Prostate gland (tissue), 2 donors: ENCODE measurements around the gene ABCG5. TPM values are rescaled to one million over a fixed set of nuclear protein-coding genes. Genes with fewer than 3 reads are reported as not detected.

Experiments
- DNase-seq: peaks from one replicate; pipeline ENCODE4 v3.0.0-alpha.2; 2019; ENCODE audit warnings: low spot score
- H3K27ac ChIP-seq, 2 donors: fragments of 200-600 bp; sonication (generic); 2 replicates each; pipeline ENCODE4 v1.5.1; 2017 to 2019
- H3K27me3 ChIP-seq: fragments of 200-600 bp; sonication (generic); replicated peaks from 2 replicates; pipeline ENCODE4 v1.5.1; 2019; ENCODE audit not compliant: insufficient read depth
- H3K36me3 ChIP-seq, 2 donors: fragments of 200-600 bp; sonication (generic); 1 replicate in 1 of 2; 2 replicates in 1 of 2; pipeline versions ENCODE4 v1.5.1 to v1.8.1; 2017 to 2019
- H3K4me1 ChIP-seq: fragments of 200-600 bp; sonication (generic); replicated peaks from 2 replicates; pipeline ENCODE4 v1.5.1; 2019
- H3K4me3 ChIP-seq, 2 donors: fragments of 200-600 bp; sonication (generic); 2 replicates each; pipeline ENCODE4 v1.5.1; 2017 to 2019
- H3K9me3 ChIP-seq: fragments of 200-600 bp; sonication (generic); 2 replicates; pipeline ENCODE4 v1.5.1; 2017
- POLR2A ChIP-seq: fragments of 450-650 bp; IDR thresholded peaks from one replicate; pipeline ENCODE4 v1.6.1; 2016; ENCODE audit warnings: antibody characterized with exemption, mild to moderate bottlenecking
- POLR2AphosphoS5 ChIP-seq: sonication (generic); formaldehyde crosslinking; IDR thresholded peaks from one replicate; pipeline ENCODE4 v1.6.1; 2017; ENCODE audit warnings: antibody characterized with exemption
- WGBS: methylation state at CpG from one replicate; pipeline ENCODE4 v1.1.5; 2018; 5-methylcytosine and 5-hydroxymethylcytosine counted together
- intact Hi-C: fragments of 100-400 bp; cut with DNase I; formaldehyde crosslinking; loops from one replicate; pipeline ENCODE4 v1.14.2; 2022
- total RNA-seq, 2 donors: library from RNA; depleted of rRNA; stranded (reverse); fragments of >200 nt; gene quantifications; one replicate each; pipeline ENCODE4 v1.1.0, GENCODE V29; 2016
- TF ChIP-seq, protein P1 (sequence below), 4 experiments: fragments of 200-600 bp in 2 of 4; fragments of 450-650 bp in 2 of 4; sonication (generic) in 2 of 4; IDR thresholded peaks; 1 replicate in 3 of 4; 2 replicates in 1 of 4; pipeline ENCODE4 v1.5.1; 2016 to 2019; ENCODE audit warnings: antibody characterized with exemption in 4 of 4, mild to moderate bottlenecking in 2 of 4, moderate library complexity in 2 of 4

ABCG5 gene
- total RNA-seq, 2 donors from 2014 or later = not detected

DNA sequence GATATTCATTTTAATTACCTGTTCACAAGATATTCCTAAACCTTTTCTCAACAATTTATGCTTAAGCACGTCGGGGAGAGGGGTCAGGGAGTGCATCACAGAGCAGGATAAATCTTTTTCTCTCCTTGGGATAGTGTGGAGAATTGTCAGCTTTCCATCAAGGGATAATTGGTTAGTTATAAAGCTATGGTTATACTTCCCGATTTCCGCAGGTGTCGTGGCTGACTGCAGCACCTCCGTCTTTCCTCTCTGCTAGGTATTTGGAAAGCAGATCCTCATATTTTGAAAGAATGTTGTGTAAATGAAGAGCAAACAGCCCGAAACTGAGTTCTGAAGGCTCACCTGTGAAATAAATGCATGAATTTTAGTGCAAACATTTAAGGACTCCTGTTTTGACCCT is 64.0 kb downstream of the ABCG5 start:
- no peaks in the 10 kb centered on the region for H3K27me3 ChIP-seq
- H3K27ac ChIP-seq = peak overlapping the region; percentile 83 to 87
- no peaks in the 10 kb centered on the region for H3K4me1 ChIP-seq
- DNase-seq = no peak
- intact Hi-C loops = no loop called here
- 21% methylated on average over 7 of the region's 7 CpGs for WGBS
- H3K9me3 ChIP-seq = no peaks in the 10 kb centered on the region
- TF ChIP-seq POLR2A (no peak), POLR2AphosphoS5 (no peak)
- TF ChIP-seq, protein P1, sequence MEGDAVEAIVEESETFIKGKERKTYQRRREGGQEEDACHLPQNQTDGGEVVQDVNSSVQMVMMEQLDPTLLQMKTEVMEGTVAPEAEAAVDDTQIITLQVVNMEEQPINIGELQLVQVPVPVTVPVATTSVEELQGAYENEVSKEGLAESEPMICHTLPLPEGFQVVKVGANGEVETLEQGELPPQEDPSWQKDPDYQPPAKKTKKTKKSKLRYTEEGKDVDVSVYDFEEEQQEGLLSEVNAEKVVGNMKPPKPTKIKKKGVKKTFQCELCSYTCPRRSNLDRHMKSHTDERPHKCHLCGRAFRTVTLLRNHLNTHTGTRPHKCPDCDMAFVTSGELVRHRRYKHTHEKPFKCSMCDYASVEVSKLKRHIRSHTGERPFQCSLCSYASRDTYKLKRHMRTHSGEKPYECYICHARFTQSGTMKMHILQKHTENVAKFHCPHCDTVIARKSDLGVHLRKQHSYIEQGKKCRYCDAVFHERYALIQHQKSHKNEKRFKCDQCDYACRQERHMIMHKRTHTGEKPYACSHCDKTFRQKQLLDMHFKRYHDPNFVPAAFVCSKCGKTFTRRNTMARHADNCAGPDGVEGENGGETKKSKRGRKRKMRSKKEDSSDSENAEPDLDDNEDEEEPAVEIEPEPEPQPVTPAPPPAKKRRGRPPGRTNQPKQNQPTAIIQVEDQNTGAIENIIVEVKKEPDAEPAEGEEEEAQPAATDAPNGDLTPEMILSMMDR (IDR thresholded peaks at IDR 0.05) = no peak
- H3K36me3 ChIP-seq = no peaks in the 10 kb centered on the region
- H3K4me3 ChIP-seq = peak overlapping the region; percentile 55 to 62

DNA sequence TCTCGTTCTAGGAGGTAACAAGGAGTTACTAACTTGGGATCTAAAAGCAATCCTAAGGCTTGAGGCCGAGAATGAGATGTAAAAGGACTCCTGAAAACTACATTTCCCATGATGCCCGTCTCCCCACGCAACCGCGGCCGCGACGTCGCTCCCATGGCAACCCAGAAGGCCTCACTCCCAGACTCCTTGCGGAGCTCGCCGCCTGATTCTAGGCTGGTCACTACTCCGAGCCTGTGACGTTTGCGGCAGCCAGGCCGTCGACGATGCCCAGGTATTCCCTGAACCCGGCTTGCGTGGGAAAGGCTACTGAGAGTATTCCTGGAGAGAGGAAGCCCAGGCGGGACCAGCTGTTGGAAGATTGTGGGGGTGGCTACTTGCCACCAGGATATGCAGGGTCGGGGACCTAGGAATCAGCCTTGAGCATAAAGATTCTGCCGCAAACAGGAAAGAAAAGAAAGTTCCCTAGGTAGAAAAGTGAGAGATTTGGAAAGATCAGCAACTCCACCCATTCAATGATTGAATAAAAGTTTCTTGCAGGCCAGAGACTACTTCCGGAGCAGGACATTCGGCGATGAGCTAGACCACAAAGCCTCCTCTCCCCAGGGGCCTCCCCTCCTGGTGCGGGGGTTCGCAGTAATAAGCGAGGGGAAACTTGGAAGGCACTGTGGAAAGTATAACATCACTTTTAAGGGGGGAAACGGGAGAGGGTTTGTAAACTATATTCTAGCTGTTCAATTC is 64.6 kb downstream of the ABCG5 start, which contains the start of gene DYNC2LI1:
Gene DYNC2LI1 (plus strand): TSS at position 164 of the 738 bp plus-strand sequence. CDS start 100 bp downstream, at position 264.
- Histone ChIP-seq H3K4me1 (no peaks in the 10 kb centered on the region), H3K4me3 (peak within 1 kb of the TSS; percentile 55 to 62), H3K36me3 (no peaks in the 10 kb centered on the region), H3K27me3 (no peaks in the 10 kb centered on the region), H3K27ac (peak within 1 kb of the TSS; percentile 83 to 87), H3K9me3 (no peaks in the 10 kb centered on the region)
- TF ChIP-seq, protein P1 (IDR thresholded peaks at IDR 0.05) = no peak
- TF ChIP-seq POLR2AphosphoS5 = peak; percentile 89
- peak; percentile 56 for TF ChIP-seq POLR2A
- DNase-seq = peak; percentile 89
- under 1% methylated on average over 31 of the region's 31 CpGs for WGBS
- intact Hi-C loops = no loop called here

DNA sequence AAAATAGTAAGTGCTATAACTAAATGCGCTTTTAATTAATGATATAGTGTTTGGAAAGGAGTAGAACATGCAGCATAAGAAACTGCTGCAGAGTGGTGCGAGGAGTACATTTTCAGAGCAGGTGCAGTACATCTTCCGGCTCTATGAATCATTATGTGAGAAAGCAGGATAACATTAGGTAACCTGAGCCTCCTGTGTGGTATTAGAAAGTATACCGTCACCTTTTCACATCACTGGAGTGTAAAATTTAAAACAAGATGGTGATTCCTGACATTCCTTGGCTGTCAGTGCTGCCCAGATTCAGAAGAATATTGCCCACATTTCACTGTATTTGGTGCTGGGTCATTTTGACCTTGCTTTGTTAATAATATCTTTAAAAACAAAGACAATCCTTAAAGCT is 72.6 kb downstream of the ABCG5 start:
- TF ChIP-seq, protein P1 (IDR thresholded peaks at IDR 0.05) = no peak
- no peak for TF ChIP-seq POLR2A
- Histone ChIP-seq H3K36me3 (no peaks in the 10 kb centered on the region), H3K27ac (no peak overlapping the region), H3K4me1 (no peaks in the 10 kb centered on the region), H3K4me3 (no peak overlapping the region), H3K9me3 (no peaks in the 10 kb centered on the region), H3K27me3 (no peaks in the 10 kb centered on the region)
- WGBS = 81% methylated on average over 4 of the region's 4 CpGs
- intact Hi-C loops = no loop called here
- DNase-seq = no peak

DNA sequence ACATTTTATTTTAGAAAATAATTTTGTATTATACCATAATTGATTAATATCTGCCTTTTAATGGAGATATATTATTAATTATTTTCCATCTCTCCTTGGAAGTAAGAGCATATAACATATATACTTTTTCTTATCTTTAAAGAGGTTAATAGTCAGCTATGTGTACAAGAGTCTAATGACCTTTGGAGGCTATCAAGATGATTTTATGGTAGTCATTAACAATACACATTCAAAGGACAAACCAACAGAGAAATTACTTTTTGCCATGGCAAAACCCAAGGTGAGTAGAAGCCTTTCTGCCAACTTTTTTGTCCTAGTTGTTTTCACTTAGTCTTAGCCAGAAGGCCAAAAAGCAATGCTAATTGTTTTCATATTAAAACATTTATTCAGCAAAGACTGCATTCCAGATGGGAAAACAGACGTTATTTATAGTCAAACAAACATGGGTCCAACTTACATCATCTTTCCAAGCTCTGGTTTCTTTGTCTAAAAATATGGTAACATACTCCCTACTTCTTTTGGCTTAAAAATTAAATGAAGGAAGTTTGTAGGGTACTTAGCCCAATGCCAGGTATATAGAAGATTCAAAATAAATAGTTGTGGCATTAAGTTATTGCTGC is 74.4 kb downstream of the ABCG5 start:
- H3K4me3 ChIP-seq = no peak overlapping the region
- WGBS = 19% methylated on average over 1 of the region's 1 CpG
- no peaks in the 10 kb centered on the region for H3K9me3 ChIP-seq
- intact Hi-C loops = no loop called here
- no peak for DNase-seq
- no peaks in the 10 kb centered on the region for H3K27me3 ChIP-seq
- H3K27ac ChIP-seq = no peak overlapping the region
- TF ChIP-seq, protein P1 (IDR thresholded peaks at IDR 0.05) = no peak
- TF ChIP-seq POLR2A = no peak
- TF ChIP-seq POLR2AphosphoS5 = no peak
- H3K36me3 ChIP-seq = no peaks in the 10 kb centered on the region
- H3K4me1 ChIP-seq = no peaks in the 10 kb centered on the region
